ENCODE results near the gene AGBL1. TPM values are rescaled to one million over a fixed set of nuclear protein-coding genes. Genes with fewer than 3 reads are reported as not detected.

AGBL1 gene
- total and polyA plus RNA-seq, 2 experiments from 2014 or later: not detected

DNA sequence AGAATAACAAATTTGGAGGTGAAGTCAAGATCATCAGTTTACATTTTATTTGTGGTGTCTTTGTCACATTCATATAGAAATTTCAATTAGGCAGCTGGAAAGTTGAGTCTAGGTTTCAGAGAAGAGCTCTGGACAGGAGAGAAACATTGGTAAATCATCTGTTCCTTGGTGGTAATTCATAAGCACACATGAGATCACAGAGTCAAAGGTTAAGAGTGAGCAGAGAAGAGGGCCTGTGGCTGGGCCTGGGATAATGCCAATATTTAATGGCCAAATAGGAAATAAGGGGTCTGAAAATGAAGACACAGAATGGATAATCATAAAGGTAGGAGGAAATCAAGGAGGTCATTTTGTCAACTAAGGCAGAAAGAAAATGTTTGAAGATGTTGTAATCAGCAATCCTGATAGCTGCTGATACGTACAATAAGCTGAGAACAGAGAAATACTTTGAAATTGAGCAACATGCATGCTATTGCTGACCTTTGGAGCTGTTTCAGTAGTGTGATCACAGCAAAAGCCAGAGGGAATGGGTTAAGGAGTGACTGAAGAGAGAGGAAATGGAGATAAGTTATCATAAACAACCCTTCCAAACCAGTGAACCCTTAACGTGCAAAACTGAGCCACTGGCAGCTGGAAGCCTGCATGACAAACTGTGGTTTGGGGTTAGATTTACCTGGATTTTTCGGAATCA, 692.8 kb downstream of the AGBL1 start:
- Histone ChIP-seq H3K4me1 (ENCODE audit: insufficient read depth) (no peaks in the 10 kb centered on the region), H2AFZ (no peak overlapping the region)
- WGBS, 2 experiments (ENCODE audit: low coverage in 1 of 2, low lambda C conversion rate in 2 of 2, missing lambda C conversion rate in 2 of 2): 4 to 9% methylated on average over 3 of the region's 3 CpGs

DNA sequence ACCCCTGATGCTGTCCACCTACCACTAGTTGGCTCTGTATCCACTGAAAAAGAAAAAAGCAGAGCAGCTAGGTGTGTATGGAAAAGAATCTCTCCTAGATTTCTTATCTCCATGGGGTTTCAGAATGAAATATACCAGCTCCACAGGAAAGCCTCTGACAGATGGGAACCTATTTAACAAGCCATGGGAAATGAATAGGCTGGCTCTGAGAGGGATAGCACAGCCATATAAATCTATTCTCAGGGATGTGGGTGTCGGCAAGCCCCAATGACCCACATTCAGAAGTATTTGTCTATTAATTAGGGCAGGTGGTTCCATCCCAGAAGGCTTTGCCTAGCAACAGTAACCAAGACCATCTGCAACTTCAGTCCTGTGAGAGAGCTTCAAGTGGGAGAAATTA, 694.1 kb downstream of the AGBL1 start:
- 0 to 18% methylated on average over 1 of the region's 1 CpG for WGBS, 2 experiments (ENCODE audit: low coverage in 1 of 2, low lambda C conversion rate in 2 of 2, missing lambda C conversion rate in 2 of 2)
- H4K20me1 ChIP-seq (ENCODE audit: insufficient read depth): no peaks in the 10 kb centered on the region
- H3K9ac ChIP-seq: no peak overlapping the region
- no peaks in the 10 kb centered on the region for H3K27me3 ChIP-seq (replicated peaks; ENCODE audit: insufficient read depth)
- no peak overlapping the region for H3K4me3 ChIP-seq
- no peaks in the 10 kb centered on the region for H3F3A ChIP-seq (ENCODE audit: insufficient read depth)
- H2AFZ ChIP-seq: no peak overlapping the region
- no peaks in the 10 kb centered on the region for H3K4me1 ChIP-seq (ENCODE audit: insufficient read depth)
- in situ Hi-C loops (cut with MboI): no loop called here
- DNase-seq: no peak
- TF ChIP-seq EZH2 (IDR thresholded peaks at IDR 0.05; ENCODE audit: insufficient read depth, poor library complexity, severe bottlenecking) (no peak), EZH2phosphoT487 (IDR thresholded peaks at IDR 0.05; ENCODE audit: insufficient read depth, low read depth) (no peak)
- no peak overlapping the region for H3K4me2 ChIP-seq (ENCODE audit: unreplicated experiment)
- no peaks in the 10 kb centered on the region for H3K9me2 ChIP-seq (ENCODE audit: insufficient read depth)
- H3K79me2 ChIP-seq (ENCODE audit: insufficient read depth): no peaks in the 10 kb centered on the region
- H3K36me3 ChIP-seq (ENCODE audit: low read depth): no peaks in the 10 kb centered on the region
- H3K9me3 ChIP-seq (ENCODE audit: low read depth): no peaks in the 10 kb centered on the region
- no peak overlapping the region for H3K27ac ChIP-seq

More for the DNA sequence above, 692.8 kb downstream of the AGBL1 start:
- H4K20me1 ChIP-seq (ENCODE audit: insufficient read depth): no peaks in the 10 kb centered on the region
- in situ Hi-C loops (cut with MboI): no loop called here
- H3K4me3 ChIP-seq: no peak overlapping the region
- H3K79me2 ChIP-seq (ENCODE audit: insufficient read depth): no peaks in the 10 kb centered on the region
- no peaks in the 10 kb centered on the region for H3K27me3 ChIP-seq (replicated peaks; ENCODE audit: insufficient read depth)
- TF ChIP-seq EZH2phosphoT487 (IDR thresholded peaks at IDR 0.05; ENCODE audit: insufficient read depth, low read depth) (no peak), EZH2 (IDR thresholded peaks at IDR 0.05; ENCODE audit: insufficient read depth, poor library complexity, severe bottlenecking) (no peak)
- no peaks in the 10 kb centered on the region for H3K9me3 ChIP-seq (ENCODE audit: low read depth)
- H3K27ac ChIP-seq: no peak overlapping the region
- H3K9me2 ChIP-seq (ENCODE audit: insufficient read depth): no peaks in the 10 kb centered on the region
- H3K36me3 ChIP-seq (ENCODE audit: low read depth): no peaks in the 10 kb centered on the region
- no peak overlapping the region for H3K9ac ChIP-seq
- no peak overlapping the region for H3K4me2 ChIP-seq (ENCODE audit: unreplicated experiment)
- H3F3A ChIP-seq (ENCODE audit: insufficient read depth): no peaks in the 10 kb centered on the region
- DNase-seq: no peak

DNA sequence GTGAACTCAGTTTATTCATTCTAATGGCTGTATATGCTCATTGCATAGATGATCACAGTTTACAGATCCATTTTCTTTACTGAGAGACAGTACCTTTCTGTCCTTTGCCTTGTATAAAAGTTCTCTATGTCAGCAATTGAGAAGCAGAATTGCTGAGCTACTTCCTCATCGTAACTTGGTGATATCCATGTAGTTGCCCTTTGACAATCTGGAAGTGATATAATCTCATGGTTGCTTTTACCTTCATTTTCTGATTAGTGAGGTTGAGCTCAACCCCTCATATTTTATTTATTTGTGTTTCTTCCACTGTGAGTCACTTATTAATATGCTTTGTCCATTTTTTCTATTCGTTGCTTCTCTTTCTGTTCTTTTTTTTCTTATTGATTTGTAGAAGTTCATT, 696.5 kb downstream of the AGBL1 start:
- in situ Hi-C loops (cut with MboI): no loop called here
- Histone ChIP-seq H3K27ac (no peak overlapping the region), H3K36me3 (ENCODE audit: low read depth) (no peaks in the 10 kb centered on the region), H3K4me1 (ENCODE audit: insufficient read depth) (no peaks in the 10 kb centered on the region), H3K9me2 (ENCODE audit: insufficient read depth) (no peaks in the 10 kb centered on the region), H3K27me3 (replicated peaks; ENCODE audit: insufficient read depth) (no peaks in the 10 kb centered on the region), H3K4me2 (ENCODE audit: unreplicated experiment) (no peak overlapping the region), H2AFZ (no peak overlapping the region), H3K9me3 (ENCODE audit: low read depth) (no peaks in the 10 kb centered on the region), H3K79me2 (ENCODE audit: insufficient read depth) (no peaks in the 10 kb centered on the region), H3F3A (ENCODE audit: insufficient read depth) (no peaks in the 10 kb centered on the region), H4K20me1 (ENCODE audit: insufficient read depth) (no peaks in the 10 kb centered on the region), H3K4me3 (no peak overlapping the region), H3K9ac (no peak overlapping the region)
- WGBS, 2 experiments (ENCODE audit: low coverage in 1 of 2, low lambda C conversion rate in 2 of 2, missing lambda C conversion rate in 2 of 2): 10 to 12% methylated on average over 2 of the region's 2 CpGs
- no peak for DNase-seq
- no peak for TF ChIP-seq EZH2 (IDR thresholded peaks at IDR 0.05; ENCODE audit: insufficient read depth, poor library complexity, severe bottlenecking)
- TF ChIP-seq EZH2phosphoT487 (IDR thresholded peaks at IDR 0.05; ENCODE audit: insufficient read depth, low read depth): no peak

DNA sequence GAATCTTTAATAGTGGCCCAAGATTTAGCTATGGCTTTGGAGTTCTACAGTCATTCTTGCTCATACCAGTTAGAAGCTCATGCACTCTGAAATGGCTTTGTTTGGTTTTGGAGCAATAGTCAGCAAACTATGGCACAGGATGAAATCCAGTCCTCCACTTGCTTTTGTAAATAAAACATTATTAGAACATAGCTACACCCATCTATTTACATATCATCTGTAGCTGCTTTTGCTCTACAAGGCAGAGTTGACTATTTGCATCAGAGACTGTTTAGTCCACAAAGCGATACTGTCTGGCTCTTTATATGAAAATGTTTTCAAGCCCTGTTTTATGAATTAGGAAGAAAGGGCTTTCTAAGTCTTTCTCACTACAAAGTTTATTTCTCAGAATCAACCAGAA, 716.9 kb downstream of the AGBL1 start:
- no peak overlapping the region for H3K4me2 ChIP-seq (ENCODE audit: unreplicated experiment)
- no peak for DNase-seq
- H3K9me2 ChIP-seq (ENCODE audit: insufficient read depth): no peaks in the 10 kb centered on the region
- 35 to 47% methylated on average over 1 of the region's 1 CpG for WGBS, 2 experiments (ENCODE audit: low coverage in 1 of 2, low lambda C conversion rate in 2 of 2, missing lambda C conversion rate in 2 of 2)
- H3K4me3 ChIP-seq: no peak overlapping the region
- no peaks in the 10 kb centered on the region for H3K79me2 ChIP-seq (ENCODE audit: insufficient read depth)
- in situ Hi-C loops (cut with MboI): no loop called here
- no peak overlapping the region for H2AFZ ChIP-seq
- H3K27me3 ChIP-seq (replicated peaks; ENCODE audit: insufficient read depth): no peaks in the 10 kb centered on the region
- no peak overlapping the region for H3K9ac ChIP-seq
- no peaks in the 10 kb centered on the region for H3K4me1 ChIP-seq (ENCODE audit: insufficient read depth)
- H3K36me3 ChIP-seq (ENCODE audit: low read depth): no peaks in the 10 kb centered on the region
- no peaks in the 10 kb centered on the region for H3K9me3 ChIP-seq (ENCODE audit: low read depth)
- no peaks in the 10 kb centered on the region for H4K20me1 ChIP-seq (ENCODE audit: insufficient read depth)
- TF ChIP-seq EZH2 (IDR thresholded peaks at IDR 0.05; ENCODE audit: insufficient read depth, poor library complexity, severe bottlenecking) (no peak), EZH2phosphoT487 (IDR thresholded peaks at IDR 0.05; ENCODE audit: insufficient read depth, low read depth) (no peak)
- H3F3A ChIP-seq (ENCODE audit: insufficient read depth): no peaks in the 10 kb centered on the region
- no peak overlapping the region for H3K27ac ChIP-seq

All from GM23248 (cell line).